HepG2 (cell line): Measurements from ENCODE around the gene CTSG. TPM values are rescaled to one million over a fixed set of nuclear protein-coding genes. Genes with fewer than 3 reads are reported as not detected.

Experiments
- CHD2 ChIP-seq: IDR thresholded peaks from 2 replicates; pipeline ENCODE4 v1.6.1; 2011; ENCODE audit warnings: low read depth, low read length, improper control_type of control experiment
- EZH2 ChIP-seq: conservative IDR thresholded peaks from 2 replicates; pipeline ENCODE4 v1.6.1; 2012; ENCODE audit warnings: mild to moderate bottlenecking, low read depth, low read length, moderate library complexity
- FOXP4 ChIP-seq: sonication (generic); formaldehyde crosslinking; IDR thresholded peaks from 2 replicates; pipeline ENCODE4 v1.4.0; 2020; ENCODE audit warnings: missing genetic modification reagents
- HNF1A ChIP-seq, 2 experiments: sonication (generic) in 1 of 2; formaldehyde crosslinking in 1 of 2; IDR thresholded peaks; 2 replicates each; pipeline versions ENCODE4 v1.4.0 to v1.6.1; 2016 to 2020; ENCODE audit warnings: borderline replicate concordance in 1 of 2, low read depth in 1 of 2, mild to moderate bottlenecking in 1 of 2, missing genetic modification reagents in 1 of 2
- KDM4B ChIP-seq: sonication (generic); formaldehyde crosslinking; IDR thresholded peaks from 2 replicates; pipeline ENCODE4 v1.4.0; 2020; ENCODE audit warnings: missing genetic modification reagents
- PCBP2 ChIP-seq: fragments of 200-400 bp; formaldehyde crosslinking; optimal IDR thresholded peaks from 2 replicates; pipeline ENCODE3; 2018; ENCODE audit warnings: low read length, low read depth; ENCODE audit not compliant: poor library complexity, severe bottlenecking
- POLR2AphosphoS5 ChIP-seq: IDR thresholded peaks from 2 replicates; pipeline ENCODE4 v1.6.1; 2012; ENCODE audit warnings: low read depth, low read length
- PTBP1 ChIP-seq: fragments of 200-400 bp; formaldehyde crosslinking; IDR thresholded peaks from 2 replicates; pipeline ENCODE4 v1.6.1; 2018; ENCODE audit warnings: low read length, low read depth; ENCODE audit not compliant: poor library complexity, severe bottlenecking
- RXRB ChIP-seq: IDR thresholded peaks from 2 replicates; pipeline ENCODE4 v1.6.1; 2016; ENCODE audit warnings: borderline replicate concordance, missing genetic modification reagents, missing compliant biosample characterization
- SP140L ChIP-seq: sonication (generic); formaldehyde crosslinking; IDR thresholded peaks from 2 replicates; pipeline ENCODE4 v1.4.0; 2020; ENCODE audit warnings: missing genetic modification reagents, borderline replicate concordance
- ZBTB26 ChIP-seq: IDR thresholded peaks from 2 replicates; pipeline ENCODE4 v1.6.1; 2016; ENCODE audit warnings: missing compliant biosample characterization, missing genetic modification reagents, borderline replicate concordance
- ZBTB49 ChIP-seq: sonication (generic); formaldehyde crosslinking; IDR thresholded peaks from 2 replicates; pipeline ENCODE4 v1.4.0; 2020; ENCODE audit warnings: missing genetic modification reagents, borderline replicate concordance
- ZNF17 ChIP-seq: sonication (generic); formaldehyde crosslinking; IDR thresholded peaks from 2 replicates; pipeline ENCODE4 v1.5.0; 2020; ENCODE audit warnings: mild to moderate bottlenecking, missing genetic modification reagents
- ZNF260 ChIP-seq: sonication (generic); formaldehyde crosslinking; IDR thresholded peaks from 2 replicates; pipeline ENCODE4 v1.4.0; 2020; ENCODE audit warnings: missing genetic modification reagents, low read depth, mild to moderate bottlenecking, borderline replicate concordance
- ZNF292 ChIP-seq: sonication (generic); formaldehyde crosslinking; IDR thresholded peaks from 2 replicates; pipeline ENCODE4 v1.8.1; 2022; ENCODE audit warnings: mild to moderate bottlenecking, low read depth, missing genetic modification reagents, borderline replicate concordance
- ZNF501 ChIP-seq: sonication (generic); formaldehyde crosslinking; IDR thresholded peaks from 2 replicates; pipeline ENCODE4 v1.5.1; 2020; ENCODE audit warnings: mild to moderate bottlenecking, moderate library complexity, missing genetic modification reagents
- ZNF839 ChIP-seq: sonication (generic); formaldehyde crosslinking; IDR thresholded peaks from 2 replicates; pipeline ENCODE4 v1.4.0; 2020; ENCODE audit warnings: missing genetic modification reagents, mild to moderate bottlenecking, borderline replicate concordance
- polyA plus RNA-seq, 8 experiments: library from polyadenylated mRNA; depleted of rRNA in 3 of 8; stranded (reverse) in 7 of 8; unstranded in 1 of 8; fragments of >200 nt; fragmentation: Illumina TruSeq in 4 of 8; extraction: Trizol in 4 of 8; gene quantifications; 2 replicates each; pipeline versions ENCODE4 v1.2.1 to v1.2.3, GENCODE V29; 2011 to 2016; ENCODE audit warnings: low read depth in 4 of 8, missing spikeins in 1 of 8, mixed read lengths in 1 of 8; ENCODE audit not compliant: insufficient read depth in 1 of 8
- total RNA-seq, 5 experiments: library from RNA; depleted of rRNA; stranded (reverse); fragments of >200 nt; fragmentation: Illumina TruSeq; extraction: Trizol; gene quantifications; 2 replicates each; pipeline ENCODE4 v1.2.3, GENCODE V29; 2016; ENCODE audit warnings: low read depth in 1 of 5

The CTSG gene
- total and polyA plus RNA-seq, 2 of the 13 experiments (the other 11 are each of a cell fraction or from before 2014, with no cell fraction given): not detected

GRCh38 chr14:24605435-24606190 lies 29.6 kb upstream of the CTSG start (continued):
- no peak for TF ChIP-seq HNF1A (IDR thresholded peaks at IDR 0.05; ENCODE audit: low read depth)
- no peak for TF ChIP-seq HNF1A (CRISPR knock-in tag; IDR thresholded peaks at IDR 0.05; ENCODE audit: borderline replicate concordance)
- no peak for TF ChIP-seq PCBP2
- no peak for TF ChIP-seq PTBP1
- no peak for TF ChIP-seq EZH2
- no peak for TF ChIP-seq POLR2AphosphoS5
- TF ChIP-seq ZNF260 (CRISPR knock-in tag): no peak
- TF ChIP-seq FOXP4 (CRISPR knock-in tag): no peak
- TF ChIP-seq ZNF839 (CRISPR knock-in tag): 0 out of 2 replicates have a peak, but pooled peaks have one; percentile 53
- 0 out of 2 replicates have a peak, but pooled peaks have one; percentile 45 for TF ChIP-seq KDM4B (CRISPR knock-in tag)
- no peak for TF ChIP-seq ZBTB49 (CRISPR knock-in tag)
- TF ChIP-seq ZNF501 (CRISPR knock-in tag): no peak
- no peak for TF ChIP-seq ZNF292 (CRISPR knock-in tag)
- no peak for TF ChIP-seq RXRB (CRISPR knock-in tag)
- no peak for TF ChIP-seq ZNF17
- no peak for TF ChIP-seq ZBTB26 (CRISPR knock-in tag)
- TF ChIP-seq SP140L (CRISPR knock-in tag): no peak
- no peak for TF ChIP-seq CHD2
